ENCODE results near the gene TRIM65. TPM values are rescaled to one million over a fixed set of nuclear protein-coding genes. Genes with fewer than 3 reads are reported as not detected.

TRIM65 gene, protein sequence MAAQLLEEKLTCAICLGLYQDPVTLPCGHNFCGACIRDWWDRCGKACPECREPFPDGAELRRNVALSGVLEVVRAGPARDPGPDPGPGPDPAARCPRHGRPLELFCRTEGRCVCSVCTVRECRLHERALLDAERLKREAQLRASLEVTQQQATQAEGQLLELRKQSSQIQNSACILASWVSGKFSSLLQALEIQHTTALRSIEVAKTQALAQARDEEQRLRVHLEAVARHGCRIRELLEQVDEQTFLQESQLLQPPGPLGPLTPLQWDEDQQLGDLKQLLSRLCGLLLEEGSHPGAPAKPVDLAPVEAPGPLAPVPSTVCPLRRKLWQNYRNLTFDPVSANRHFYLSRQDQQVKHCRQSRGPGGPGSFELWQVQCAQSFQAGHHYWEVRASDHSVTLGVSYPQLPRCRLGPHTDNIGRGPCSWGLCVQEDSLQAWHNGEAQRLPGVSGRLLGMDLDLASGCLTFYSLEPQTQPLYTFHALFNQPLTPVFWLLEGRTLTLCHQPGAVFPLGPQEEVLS
- total RNA-seq (ENCODE audit: low replicate concordance): 6.0 and 19.2 TPM in 2 replicates

GRCh38 chr17:75896415-75897159 lies at the start of gene TRIM65:
Gene TRIM65 (minus strand): TSS chr17:75896951. CDS start chr17:75896937, 14 bp downstream.

GRCh38 chr17:75940727-75941441 lies 44.1 kb upstream of the TRIM65 start, which contains the start of gene FBF1:
Gene FBF1 (minus strand): TSS chr17:75941042. CDS start chr17:75938149, 2,893 bp downstream.

GRCh38 chr17:75904749-75905521 lies 8.2 kb upstream of the TRIM65 start, which contains the start of gene MRPL38:
Gene MRPL38 (minus strand): TSS chr17:75904884. CDS start chr17:75904875, 9 bp downstream.

DNA sequence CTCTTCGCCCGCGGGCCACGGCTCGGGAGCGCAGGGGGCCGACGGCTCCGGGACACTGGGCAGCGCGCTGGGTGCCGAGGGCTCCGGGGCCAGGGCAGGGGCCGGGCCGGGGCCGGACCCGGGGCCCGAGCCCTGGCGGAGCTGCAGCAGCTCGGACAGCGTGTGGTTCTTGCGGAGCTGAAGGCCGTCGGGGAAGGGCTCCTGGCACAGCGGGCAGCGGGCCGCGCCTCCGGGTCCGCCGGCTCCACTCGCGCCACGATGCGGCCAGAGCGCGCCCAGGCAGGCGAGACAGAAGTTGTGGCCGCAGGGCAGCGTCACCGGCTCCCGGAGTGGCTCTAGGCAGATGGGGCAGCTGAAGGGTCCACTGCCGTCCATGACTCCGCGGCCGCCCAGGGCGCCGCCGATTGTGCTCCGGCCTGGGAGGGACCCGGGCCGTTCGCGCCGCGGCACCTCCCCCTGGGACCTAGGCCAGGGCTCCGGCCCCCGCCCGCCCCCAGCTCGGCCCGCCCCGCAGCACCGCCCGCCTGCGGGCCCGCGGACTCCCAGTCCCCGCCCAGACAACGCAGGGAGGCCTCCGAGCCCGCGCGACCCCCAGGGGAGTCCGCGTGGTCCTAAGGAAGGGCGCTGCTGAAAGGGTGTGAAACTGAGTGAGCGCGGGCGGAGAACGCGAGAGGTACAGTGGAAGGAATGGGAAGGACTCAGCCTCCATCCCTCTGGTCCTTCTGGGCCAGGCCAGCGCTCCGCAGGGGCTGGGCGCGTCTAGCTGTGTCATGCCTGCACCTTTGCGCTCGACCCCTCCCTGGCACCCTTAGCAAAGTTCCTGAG lies 18.4 kb downstream of the TRIM65 start, which contains the start of gene TRIM47:
TSS of gene TRIM47 (minus strand) at position 408 of the 825 bp plus-strand sequence. CDS start at position 375, 33 bp downstream.

DNA sequence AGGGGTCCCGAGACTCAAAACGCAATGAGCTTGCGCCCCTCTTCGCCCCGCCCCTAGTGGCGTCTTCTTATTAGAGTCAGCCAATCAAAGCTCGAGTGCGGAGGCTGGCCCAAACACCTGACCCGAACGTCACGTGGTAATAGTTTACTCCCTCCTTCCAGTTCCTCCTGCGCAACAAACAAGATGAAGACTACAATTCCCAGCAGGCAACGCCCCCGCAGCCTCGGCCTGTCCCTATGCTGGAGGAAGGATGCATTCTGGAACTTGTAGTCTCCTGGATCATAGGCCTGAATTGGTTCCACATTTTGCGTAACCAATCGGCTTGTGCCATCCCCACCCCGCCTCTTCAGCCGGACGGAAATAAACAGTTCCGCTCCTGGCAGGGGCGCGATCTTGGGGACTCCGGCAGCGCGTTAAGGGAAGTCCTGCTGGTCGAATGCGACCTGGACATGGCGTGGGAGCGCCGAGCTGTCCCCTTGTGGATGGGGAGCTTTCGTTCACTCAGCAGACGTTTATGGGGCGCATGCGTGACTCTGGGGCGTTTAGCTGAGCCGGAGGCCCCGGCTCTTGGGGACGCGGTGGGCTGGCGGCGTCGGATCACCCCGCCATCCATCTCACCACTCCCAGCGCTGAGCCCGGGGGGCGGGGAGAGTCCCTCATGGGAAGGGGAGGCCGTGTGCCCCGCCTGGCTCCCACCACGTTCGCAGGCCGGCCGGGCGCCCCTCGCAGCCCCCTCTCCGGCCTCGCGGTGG lies 41.3 kb downstream of the TRIM65 start, which contains the start of gene WBP2:
TSS of gene WBP2 (minus strand) at position 26 of the 752 bp plus-strand sequence. CDS start 38 bp downstream, outside the sequence.

GRCh38 chr17:75843577-75844529 lies 52.9 kb downstream of the TRIM65 start, which contains the start of gene UNC13D:
Gene UNC13D (minus strand): TSS chr17:75844404. CDS start chr17:75844337, 67 bp downstream.

Other genes with a start within 250 kb of the TRIM65 start
- 10.9 and 18.5 TPM in 2 replicates for gene RECQL5, start 229.8 kb downstream of the TRIM65 start, total RNA-seq (ENCODE audit: low replicate concordance)
- gene SAP30BP, start 229.6 kb downstream of the TRIM65 start, total RNA-seq (ENCODE audit: low replicate concordance): 50.4 and 52.5 TPM in 2 replicates
- gene ITGB4, start 175.5 kb downstream of the TRIM65 start, total RNA-seq (ENCODE audit: low replicate concordance): 0.23 TPM in 2 replicates
- gene GALK1, start 131.8 kb downstream of the TRIM65 start, total RNA-seq (ENCODE audit: low replicate concordance): 47.5 and 59.7 TPM in 2 replicates
- gene UNK, start 112.1 kb downstream of the TRIM65 start, total RNA-seq (ENCODE audit: low replicate concordance): 9.6 and 10.4 TPM in 2 replicates
- gene UNC13D, start 52.5 kb downstream of the TRIM65 start, total RNA-seq (ENCODE audit: low replicate concordance): 0.30 and 0.82 TPM in 2 replicates
- gene WBP2, start 41.6 kb downstream of the TRIM65 start, total RNA-seq (ENCODE audit: low replicate concordance): 21.3 TPM in 2 replicates
- 17.4 and 21.2 TPM in 2 replicates for gene TRIM47, start 18.4 kb downstream of the TRIM65 start, total RNA-seq (ENCODE audit: low replicate concordance)
- gene MRPL38, start 7.9 kb upstream of the TRIM65 start, total RNA-seq (ENCODE audit: low replicate concordance): 22.0 and 27.7 TPM in 2 replicates
- gene FBF1, start 44.1 kb upstream of the TRIM65 start, total RNA-seq (ENCODE audit: low replicate concordance): 7.9 and 15.8 TPM in 2 replicates
- 58.5 and 155 TPM in 2 replicates for gene ACOX1, start 82.2 kb upstream of the TRIM65 start, total RNA-seq (ENCODE audit: low replicate concordance)
- gene TEN1, start 82.3 kb upstream of the TRIM65 start, total RNA-seq (ENCODE audit: low replicate concordance): 11.1 and 22.9 TPM in 2 replicates
- 1.2 and 1.4 TPM in 2 replicates for gene CDK3, start 103.9 kb upstream of the TRIM65 start, total RNA-seq (ENCODE audit: low replicate concordance)
- not detected in 2 replicates for gene EVPL, start 130.4 kb upstream of the TRIM65 start, total RNA-seq (ENCODE audit: low replicate concordance)
- 21.1 and 33.0 TPM in 2 replicates for gene SRP68, start 175.6 kb upstream of the TRIM65 start, total RNA-seq (ENCODE audit: low replicate concordance)
- gene GALR2, start 177.8 kb upstream of the TRIM65 start, total RNA-seq (ENCODE audit: low replicate concordance): not detected in 2 replicates
- not detected in 2 replicates for gene ZACN, start 182.2 kb upstream of the TRIM65 start, total RNA-seq (ENCODE audit: low replicate concordance)
- gene EXOC7, start 206.8 kb upstream of the TRIM65 start, total RNA-seq (ENCODE audit: low replicate concordance): 82.0 and 180 TPM in 2 replicates
- gene FOXJ1, start 244.3 kb upstream of the TRIM65 start, total RNA-seq (ENCODE audit: low replicate concordance): not detected in 2 replicates